ENCODE measurements around the gene BTBD8.
"Not testable (repeated sequence)": the region's sequence is repeated elsewhere in the genome, so short reads cannot be mapped to it uniquely, and the experiment has no call there.

The BTBD8 gene

GRCh38 chr1:92080128-92080985, at the start of gene BTBD8:
BTBD8 (plus strand) TSS chr1:92080345; CDS start chr1:92080572, 227 bp downstream.
- DNase-seq, result no peak

GRCh38 chr1:92030656-92031107, 49.5 kb upstream of the BTBD8 start:
- DNase-seq, result no peak

- DNase-seq, result no peak
These were observed 48.6 kb upstream of the BTBD8 start for GRCh38 chr1:92031281-92032110.

GRCh38 chr1:92037400-92037799, 42.7 kb upstream of the BTBD8 start:
- DNase-seq, result no peak

DNA sequence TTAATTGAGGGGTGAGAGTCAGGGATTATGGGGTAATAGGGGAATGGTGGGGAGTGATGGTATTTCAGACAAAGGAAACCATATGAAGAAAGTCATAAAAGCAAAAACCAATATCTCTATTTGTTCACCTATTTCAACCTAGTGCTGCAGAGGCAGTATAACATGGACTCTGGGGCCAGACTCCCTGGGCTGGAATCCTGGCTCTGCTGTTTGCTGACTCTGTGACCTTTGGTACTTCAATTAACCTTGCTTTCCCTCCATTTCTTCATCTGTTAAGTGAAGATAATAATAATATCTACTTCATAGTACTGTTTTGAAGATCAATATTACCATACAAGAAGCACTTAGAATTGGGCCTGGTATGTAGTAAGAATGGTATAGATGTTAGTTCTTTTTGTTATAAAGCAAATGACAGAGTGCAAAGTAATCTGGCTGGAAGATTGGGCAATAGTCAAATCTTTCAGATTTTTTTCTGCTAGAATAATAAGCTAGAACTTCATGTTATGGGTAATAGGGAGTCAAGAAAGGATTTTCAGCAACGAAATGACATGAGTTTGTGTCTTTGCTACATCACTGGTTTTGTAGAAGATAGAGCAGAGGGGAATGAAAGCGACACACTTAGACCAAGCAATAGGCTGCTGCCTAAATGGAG, 41.3 kb upstream of the BTBD8 start:
- no peak for DNase-seq

GRCh38 chr1:92040971-92041370, 39.2 kb upstream of the BTBD8 start:
- no peak for DNase-seq

- no peak for DNase-seq
These were observed 36.5 kb upstream of the BTBD8 start for GRCh38 chr1:92043621-92044020.

- DNase-seq, result no peak
These were observed 34.2 kb upstream of the BTBD8 start for GRCh38 chr1:92045766-92046495.

DNA sequence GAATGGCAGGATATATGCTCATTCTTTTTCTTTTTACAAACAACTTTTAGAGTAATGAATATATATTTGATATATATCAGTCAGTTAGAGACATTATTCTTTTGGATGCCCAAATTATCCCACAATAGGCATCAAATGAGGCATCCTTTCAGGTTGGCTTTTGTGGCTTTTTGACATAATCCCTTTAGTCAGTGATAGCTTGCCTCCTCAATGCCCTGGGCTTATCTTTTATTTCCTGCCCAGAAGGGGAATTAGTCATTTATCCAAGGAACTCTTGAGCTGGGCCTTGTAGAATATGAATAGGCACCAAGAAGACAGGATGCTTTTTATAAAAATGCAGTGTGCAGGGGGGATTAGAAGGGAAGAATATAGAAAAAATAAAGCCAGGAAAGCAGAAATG, 28.2 kb upstream of the BTBD8 start:
- no peak for DNase-seq

GRCh38 chr1:92065042-92065441, 15.1 kb upstream of the BTBD8 start:
- DNase-seq, result no peak

DNA sequence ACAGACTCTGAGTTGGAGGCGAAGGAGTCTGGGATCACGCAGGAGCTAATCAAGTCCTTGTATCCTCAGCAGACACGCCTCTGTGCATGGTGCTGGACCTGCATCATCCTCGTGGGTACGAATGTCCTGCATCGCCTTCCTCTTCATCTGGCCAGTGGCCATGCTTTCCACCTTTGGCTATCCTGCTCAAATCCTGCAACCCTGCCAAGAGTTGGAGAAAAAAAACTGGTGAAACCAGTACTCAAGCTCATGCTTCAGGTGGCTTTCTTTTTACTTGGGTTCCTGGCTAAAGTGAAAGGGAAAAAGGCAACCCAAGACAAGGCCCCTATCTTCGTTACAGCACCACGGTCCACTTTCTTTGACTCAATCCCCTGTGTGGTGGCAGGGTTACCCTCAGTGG, 13.8 kb upstream of the BTBD8 start:
- no peak for DNase-seq

DNA sequence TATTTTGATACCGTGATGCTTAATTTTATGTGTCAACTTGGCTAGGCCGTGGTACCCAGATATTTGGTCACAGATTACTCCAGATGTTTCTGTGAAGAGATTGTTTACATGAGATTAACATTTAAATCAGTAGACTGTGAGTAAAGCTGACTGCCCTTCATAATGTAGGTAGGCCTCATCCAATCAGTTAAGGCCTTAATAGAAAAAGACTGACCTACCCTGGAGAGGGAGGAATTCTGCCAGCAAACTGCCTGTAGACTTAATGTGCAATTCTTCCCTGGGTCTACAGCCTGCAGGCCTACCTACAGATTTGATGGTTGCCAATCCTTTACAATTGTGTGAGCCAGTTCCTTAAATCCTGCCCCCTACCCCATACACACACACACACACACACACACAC, 9.3 kb upstream of the BTBD8 start:
- no peak for DNase-seq

DNA sequence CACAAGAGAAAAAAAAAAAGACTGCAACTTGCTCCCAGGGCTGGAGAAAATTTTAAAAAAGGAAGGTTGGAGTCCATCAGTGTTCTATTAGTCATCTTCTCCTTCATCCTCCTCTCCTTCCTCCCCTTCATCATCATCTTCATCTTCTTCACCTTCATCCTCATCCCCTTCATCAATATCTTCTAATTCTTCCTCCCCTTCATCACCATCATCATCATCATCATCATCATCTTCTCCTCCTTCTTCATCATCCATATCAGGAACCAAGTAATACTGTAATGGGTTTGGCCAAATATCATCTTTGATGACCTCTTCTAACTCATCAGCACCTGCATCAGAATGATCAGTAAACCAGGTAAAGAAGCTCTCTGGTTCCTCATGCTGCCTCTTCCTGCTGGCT, 5.7 kb upstream of the BTBD8 start:
- not testable (repeated sequence) for DNase-seq

GRCh38 chr1:92075311-92075710, 4.8 kb upstream of the BTBD8 start, which contains the start of gene SETSIP:
SETSIP (minus strand) TSS chr1:92075411; CDS start chr1:92075411, 0 bp downstream.
- DNase-seq, result no peak

- DNase-seq, result no peak
These were observed 3.8 kb upstream of the BTBD8 start for GRCh38 chr1:92076363-92076762.

GRCh38 chr1:92078077-92078476, 2.1 kb upstream of the BTBD8 start:
- not testable (repeated sequence) for DNase-seq

GRCh38 chr1:92079441-92079840, 704 bp upstream of the BTBD8 start:
- DNase-seq, result no peak

- no peak for DNase-seq
These were observed 886 bp downstream of the BTBD8 start for GRCh38 chr1:92081031-92081430.

GRCh38 chr1:92084651-92085050, 4.5 kb downstream of the BTBD8 start:
- DNase-seq, result no peak

- DNase-seq, result no peak
These were observed 5.6 kb downstream of the BTBD8 start for GRCh38 chr1:92085727-92086126.

DNA sequence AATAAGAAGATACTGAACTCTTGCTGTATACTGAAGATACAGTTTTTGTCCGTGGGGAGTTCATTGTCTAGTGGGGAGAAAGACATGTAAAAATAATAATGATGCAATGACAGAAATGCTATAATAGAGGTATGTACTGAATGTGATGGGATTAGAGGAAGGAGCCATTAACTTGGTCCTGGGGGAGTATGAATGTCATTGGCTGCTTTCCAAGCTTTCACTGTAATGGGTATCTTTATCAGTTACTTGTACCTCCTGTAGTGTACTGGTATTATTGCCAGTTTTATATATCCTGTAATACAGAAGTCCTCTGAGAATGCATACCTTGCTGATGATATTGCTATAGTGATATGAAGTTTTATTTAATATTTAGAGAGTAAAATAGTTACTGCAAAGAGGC, 7.4 kb downstream of the BTBD8 start:
- DNase-seq, result no peak

GRCh38 chr1:92091625-92092024, 11.5 kb downstream of the BTBD8 start:
- no peak for DNase-seq

DNA sequence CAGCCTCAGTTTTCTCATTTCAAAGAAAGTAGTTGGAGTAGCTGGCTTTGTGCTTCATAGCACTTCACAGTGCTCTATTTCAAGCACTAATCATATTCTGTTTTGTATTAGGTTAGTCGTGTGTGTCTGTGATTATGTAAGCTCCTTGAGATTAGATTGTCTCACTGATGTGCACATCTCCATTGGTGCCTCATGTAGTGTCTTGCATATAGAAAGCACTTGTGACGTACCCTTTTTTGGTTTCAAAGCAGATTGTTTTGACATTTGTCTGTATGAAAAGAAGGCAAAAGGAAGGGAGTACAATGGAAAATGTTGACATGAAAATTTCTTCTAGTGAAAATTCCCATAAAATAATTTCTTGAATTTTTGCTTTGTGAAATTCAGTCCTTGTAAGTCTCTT, 13.9 kb downstream of the BTBD8 start:
- no peak for DNase-seq
